Measurements from ENCODE around the gene ACOX1. TPM values are rescaled to one million over a fixed set of nuclear protein-coding genes. Genes with fewer than 3 reads are reported as not detected.
"Not testable (repeated sequence)": the region's sequence is repeated elsewhere in the genome, so short reads cannot be mapped to it uniquely, and the experiment has no call there.

The ACOX1 gene
- total and polyA plus RNA-seq, 5 donors from 2014 or later = 15.0 to 25.6 (median 22.1) TPM

- peak overlapping the region in 1 of 3 donors; percentile 40 for H3K27ac Mint-ChIP-seq
Observed at GRCh38 chr17:75970626-75971025, 8.3 kb downstream of the ACOX1 start.

GRCh38 chr17:75970011-75970523 lies 8.9 kb downstream of the ACOX1 start:
- no peaks in the 10 kb centered on the region for H3K27me3 Mint-ChIP-seq
- H3K9me3 Mint-ChIP-seq = no peaks in the 10 kb centered on the region
- H3K4me3 Mint-ChIP-seq = no peak overlapping the region

More at GRCh38 chr17:75970626-75971025, 8.3 kb downstream of the ACOX1 start:
- H3K27me3 ChIP-seq (ENCODE audit: control insufficient read depth, insufficient read depth, low read length) = no peaks in the 10 kb centered on the region
- no peak overlapping the region for H3K27ac ChIP-seq (ENCODE audit: insufficient read depth, low read length, poor library complexity, severe bottlenecking)
- Mint-ChIP-seq H3K4me1 (peaks cover 19 to 27% (median 24%) of the 10 kb centered on the region in 4 donors), H3K36me3 (peaks cover 31% of the 10 kb centered on the region), H3K9me3 (no peaks in the 10 kb centered on the region), H3K27me3 (no peaks in the 10 kb centered on the region), H3K4me3 (no peak overlapping the region)
- H3K4me3 ChIP-seq (ENCODE audit: low read depth, low read length) = no peak overlapping the region
- peaks cover 25% of the 10 kb centered on the region for H3K36me3 ChIP-seq (ENCODE audit: control insufficient read depth, insufficient read depth, low read length)
- ATAC-seq (ENCODE audit: low read depth in 2 of 2) (no peak), DNase-seq (no peak)
- no peaks in the 10 kb centered on the region for H3K4me1 ChIP-seq (ENCODE audit: control insufficient read depth, insufficient read depth, low read length, poor library complexity, severe bottlenecking)
- H3K9me3 ChIP-seq (ENCODE audit: control insufficient read depth in 2 of 2, low read length in 2 of 2) = no peaks in the 10 kb centered on the region

GRCh38 chr17:75969044-75969443 lies 9.9 kb downstream of the ACOX1 start:
- H3K4me3 Mint-ChIP-seq; H3K27me3 Mint-ChIP-seq; H3K27me3 ChIP-seq (ENCODE audit: control insufficient read depth, insufficient read depth, low read length); H3K9me3 ChIP-seq (ENCODE audit: control insufficient read depth in 2 of 2, low read length in 2 of 2); H3K27ac Mint-ChIP-seq; H3K27ac ChIP-seq (ENCODE audit: insufficient read depth, low read length, poor library complexity, severe bottlenecking); H3K4me1 ChIP-seq (ENCODE audit: control insufficient read depth, insufficient read depth, low read length, poor library complexity, severe bottlenecking); H3K9me3 Mint-ChIP-seq; ATAC-seq (ENCODE audit: low read depth in 2 of 2); DNase-seq; H3K4me3 ChIP-seq (ENCODE audit: low read depth, low read length): not testable (repeated sequence)
- Mint-ChIP-seq H3K4me1 (peaks cover 15 to 22% (median 19%) of the 10 kb centered on the region in 4 donors), H3K36me3 (peaks cover 28% of the 10 kb centered on the region)
- H3K36me3 ChIP-seq (ENCODE audit: control insufficient read depth, insufficient read depth, low read length) = peaks cover 25% of the 10 kb centered on the region

More at GRCh38 chr17:75970011-75970523, 8.9 kb downstream of the ACOX1 start:
- H3K4me1 Mint-ChIP-seq = peaks cover 19 to 26% (median 23%) of the 10 kb centered on the region in 4 donors
- Histone ChIP-seq H3K27me3 (ENCODE audit: control insufficient read depth, insufficient read depth, low read length) (no peaks in the 10 kb centered on the region), H3K9me3 (ENCODE audit: control insufficient read depth in 2 of 2, low read length in 2 of 2) (no peaks in the 10 kb centered on the region), H3K4me3 (ENCODE audit: low read depth, low read length) (no peak overlapping the region), H3K4me1 (ENCODE audit: control insufficient read depth, insufficient read depth, low read length, poor library complexity, severe bottlenecking) (no peaks in the 10 kb centered on the region), H3K27ac (ENCODE audit: insufficient read depth, low read length, poor library complexity, severe bottlenecking) (no peak overlapping the region), H3K36me3 (ENCODE audit: control insufficient read depth, insufficient read depth, low read length) (peaks cover 25% of the 10 kb centered on the region)
- H3K27ac Mint-ChIP-seq = no peak overlapping the region
- ATAC-seq (ENCODE audit: low read depth in 2 of 2) (no peak), DNase-seq (no peak)
- H3K36me3 Mint-ChIP-seq = peaks cover 31% of the 10 kb centered on the region

GRCh38 chr17:75965468-75965867 lies 13.5 kb downstream of the ACOX1 start:
- DNase-seq = no peak
- Mint-ChIP-seq H3K27ac (peak overlapping the region in 1 of 3 donors; percentile 61), H3K4me1 (peaks cover 7 to 16% (median 14%) of the 10 kb centered on the region in 4 donors)

GRCh38 chr17:75959839-75960511 lies 19.0 kb downstream of the ACOX1 start:
- Histone ChIP-seq H3K4me1 (ENCODE audit: control insufficient read depth, insufficient read depth, low read length, poor library complexity, severe bottlenecking) (no peaks in the 10 kb centered on the region), H3K27ac (ENCODE audit: insufficient read depth, low read length, poor library complexity, severe bottlenecking) (no peak overlapping the region), H3K27me3 (ENCODE audit: control insufficient read depth, insufficient read depth, low read length) (no peaks in the 10 kb centered on the region), H3K9me3 (ENCODE audit: control insufficient read depth in 2 of 2, low read length in 2 of 2) (no peaks in the 10 kb centered on the region), H3K36me3 (ENCODE audit: control insufficient read depth, insufficient read depth, low read length) (peaks cover 12% of the 10 kb centered on the region), H3K4me3 (ENCODE audit: low read depth, low read length) (no peak overlapping the region)
- no peak for ATAC-seq (ENCODE audit: low read depth in 2 of 2)
- Mint-ChIP-seq H3K27ac (no peak overlapping the region), H3K9me3 (no peaks in the 10 kb centered on the region), H3K4me1 (peaks cover 4 to 17% (median 7%) of the 10 kb centered on the region in 4 donors), H3K27me3 (no peaks in the 10 kb centered on the region), H3K4me3 (no peak overlapping the region), H3K36me3 (peaks cover 18% of the 10 kb centered on the region)
- DNase-seq = no peak

More at GRCh38 chr17:75965468-75965867, 13.5 kb downstream of the ACOX1 start:
- Histone ChIP-seq H3K27me3 (ENCODE audit: control insufficient read depth, insufficient read depth, low read length) (no peaks in the 10 kb centered on the region), H3K9me3 (ENCODE audit: control insufficient read depth in 2 of 2, low read length in 2 of 2) (no peaks in the 10 kb centered on the region), H3K4me1 (ENCODE audit: control insufficient read depth, insufficient read depth, low read length, poor library complexity, severe bottlenecking) (no peaks in the 10 kb centered on the region), H3K36me3 (ENCODE audit: control insufficient read depth, insufficient read depth, low read length) (peaks cover 10% of the 10 kb centered on the region), H3K4me3 (ENCODE audit: low read depth, low read length) (no peak overlapping the region), H3K27ac (ENCODE audit: insufficient read depth, low read length, poor library complexity, severe bottlenecking) (no peak overlapping the region)
- Mint-ChIP-seq H3K27me3 (no peaks in the 10 kb centered on the region), H3K36me3 (peaks cover 9% of the 10 kb centered on the region), H3K9me3 (no peaks in the 10 kb centered on the region), H3K4me3 (peak overlapping the region in 1 of 4 donors; percentile 87)
- no peak for ATAC-seq (ENCODE audit: low read depth in 2 of 2)

- DNase-seq (no peak), ATAC-seq (ENCODE audit: low read depth in 2 of 2) (no peak)
- H3K4me3 ChIP-seq (ENCODE audit: low read depth, low read length) = no peak overlapping the region
- H3K36me3 Mint-ChIP-seq = peaks cover 18% of the 10 kb centered on the region
- H3K4me1 ChIP-seq (ENCODE audit: control insufficient read depth, insufficient read depth, low read length, poor library complexity, severe bottlenecking) = no peaks in the 10 kb centered on the region
- H3K27me3 ChIP-seq (ENCODE audit: control insufficient read depth, insufficient read depth, low read length) = no peaks in the 10 kb centered on the region
- H3K4me3 Mint-ChIP-seq = no peak overlapping the region
- H3K9me3 Mint-ChIP-seq = no peaks in the 10 kb centered on the region
- no peaks in the 10 kb centered on the region for H3K27me3 Mint-ChIP-seq
- no peak overlapping the region for H3K27ac Mint-ChIP-seq
- no peak overlapping the region for H3K27ac ChIP-seq (ENCODE audit: insufficient read depth, low read length, poor library complexity, severe bottlenecking)
- H3K4me1 Mint-ChIP-seq = peaks cover 3 to 17% (median 7%) of the 10 kb centered on the region in 4 donors
- H3K36me3 ChIP-seq (ENCODE audit: control insufficient read depth, insufficient read depth, low read length) = peaks cover 17% of the 10 kb centered on the region
- H3K9me3 ChIP-seq (ENCODE audit: control insufficient read depth in 2 of 2, low read length in 2 of 2) = no peaks in the 10 kb centered on the region
Observed at GRCh38 chr17:75959051-75959838, 19.7 kb downstream of the ACOX1 start.

GRCh38 chr17:75950855-75951554 lies 28.0 kb downstream of the ACOX1 start:
- no peaks in the 10 kb centered on the region for H3K9me3 Mint-ChIP-seq
- H3K4me3 Mint-ChIP-seq = no peak overlapping the region
- peaks cover 40% of the 10 kb centered on the region for H3K36me3 Mint-ChIP-seq
- H3K36me3 ChIP-seq (ENCODE audit: control insufficient read depth, insufficient read depth, low read length) = peaks cover 78% of the 10 kb centered on the region
- no peaks in the 10 kb centered on the region for H3K4me1 ChIP-seq (ENCODE audit: control insufficient read depth, insufficient read depth, low read length, poor library complexity, severe bottlenecking)
- H3K4me3 ChIP-seq (ENCODE audit: low read depth, low read length) = no peak overlapping the region
- no peaks in the 10 kb centered on the region for H3K4me1 Mint-ChIP-seq
- no peak overlapping the region for H3K27ac Mint-ChIP-seq
- ATAC-seq (ENCODE audit: low read depth in 2 of 2) = no peak
- H3K27me3 Mint-ChIP-seq = no peaks in the 10 kb centered on the region
- no peaks in the 10 kb centered on the region for H3K27me3 ChIP-seq (ENCODE audit: control insufficient read depth, insufficient read depth, low read length)
- H3K27ac ChIP-seq (ENCODE audit: insufficient read depth, low read length, poor library complexity, severe bottlenecking) = no peak overlapping the region
- H3K9me3 ChIP-seq (ENCODE audit: control insufficient read depth in 2 of 2, low read length in 2 of 2) = no peaks in the 10 kb centered on the region
- peak in 1 of 3 donors; percentile 55 for DNase-seq
